Karpas-422 (cell line): ENCODE results near the gene MYLK. TPM values are rescaled to one million over a fixed set of nuclear protein-coding genes. Genes with fewer than 3 reads are reported as not detected.

Experiments used
- DNase-seq: peaks from one replicate; pipeline ENCODE4 v3.0.0-alpha.2; 2015
- H2AFZ ChIP-seq: fragments of 200-600 bp; sonication (generic); 2 replicates; pipeline ENCODE4 v1.6.1; 2014; ENCODE audit warnings: antibody characterized with exemption, low read length, mixed read lengths
- H3K27ac ChIP-seq: fragments of 200-600 bp; sonication (generic); 2 replicates; pipeline ENCODE4 v1.5.1; 2014; ENCODE audit warnings: mild to moderate bottlenecking, low read length, moderate library complexity
- H3K27me3 ChIP-seq: fragments of 200-600 bp; sonication (generic); 2 replicates; pipeline ENCODE4 v1.6.1; 2014; ENCODE audit warnings: low read length, mixed read lengths
- H3K36me3 ChIP-seq: fragments of 200-600 bp; sonication (generic); 2 replicates; pipeline ENCODE4 v1.6.1; 2014; ENCODE audit warnings: low read length, mixed read lengths; ENCODE audit not compliant: insufficient read depth
- H3K4me1 ChIP-seq: fragments of 200-600 bp; sonication (generic); 2 replicates; pipeline ENCODE4 v1.6.1; 2014; ENCODE audit warnings: mild to moderate bottlenecking, low read length, mixed read lengths
- H3K4me2 ChIP-seq: fragments of 200-600 bp; sonication (generic); 2 replicates; pipeline ENCODE4 v1.6.1; 2014; ENCODE audit warnings: low read length, low read depth, mild to moderate bottlenecking; ENCODE audit not compliant: poor library complexity, severe bottlenecking
- H3K4me3 ChIP-seq: fragments of 200-600 bp; sonication (generic); 2 replicates; pipeline ENCODE4 v1.5.1; 2014; ENCODE audit warnings: mild to moderate bottlenecking, antibody characterized with exemption, low read length, mixed read lengths
- H3K79me2 ChIP-seq: fragments of 200-600 bp; sonication (generic); 2 replicates; pipeline ENCODE4 v1.6.1; 2014; ENCODE audit warnings: mild to moderate bottlenecking, low read length, mixed read lengths
- H3K9ac ChIP-seq: fragments of 200-600 bp; sonication (generic); 2 replicates; pipeline ENCODE4 v1.6.0; 2014; ENCODE audit warnings: low read length
- H3K9me2 ChIP-seq: fragments of 200-600 bp; sonication (generic), shearing (Covaris generic); replicated peaks from 2 replicates; pipeline ENCODE4 v1.6.0; 2014; ENCODE audit warnings: mild to moderate bottlenecking, low read length, moderate library complexity; ENCODE audit not compliant: insufficient read depth
- H3K9me3 ChIP-seq: fragments of 300-700, 200-600 bp; sonication (generic); 2 replicates; pipeline ENCODE4 v1.6.1; 2014; ENCODE audit warnings: low read length, mixed read lengths
- H4K20me1 ChIP-seq: fragments of 200-600 bp; sonication (generic); 2 replicates; pipeline ENCODE4 v1.6.1; 2014; ENCODE audit warnings: mild to moderate bottlenecking, antibody characterized with exemption, low read length, low read depth; ENCODE audit not compliant: insufficient read depth
- total RNA-seq: library from RNA; depleted of rRNA; stranded (reverse); fragments of >200 nt; shearing (Covaris generic); gene quantifications from 2 replicates; pipeline ENCODE4 v1.2.3, GENCODE V29; 2014; ENCODE audit warnings: low replicate concordance

Gene MYLK
- total RNA-seq, 1 experiment from 2014 or later, result 0.63 TPM

- Histone ChIP-seq H3K27me3 (no peaks in the 10 kb centered on the region), H3K9me2 (no peaks in the 10 kb centered on the region), H4K20me1 (no peaks in the 10 kb centered on the region), H3K36me3 (no peaks in the 10 kb centered on the region), H2AFZ (no peak overlapping the region), H3K9me3 (no peaks in the 10 kb centered on the region), H3K9ac (no peak overlapping the region), H3K4me3 (no peak overlapping the region), H3K79me2 (no peaks in the 10 kb centered on the region), H3K4me2 (no peak overlapping the region), H3K27ac (no peak overlapping the region), H3K4me1 (no peaks in the 10 kb centered on the region)
- DNase-seq, result no peak
Measured at GRCh38 chr3:123802007-123802625, 82.0 kb downstream of the MYLK start.

DNA sequence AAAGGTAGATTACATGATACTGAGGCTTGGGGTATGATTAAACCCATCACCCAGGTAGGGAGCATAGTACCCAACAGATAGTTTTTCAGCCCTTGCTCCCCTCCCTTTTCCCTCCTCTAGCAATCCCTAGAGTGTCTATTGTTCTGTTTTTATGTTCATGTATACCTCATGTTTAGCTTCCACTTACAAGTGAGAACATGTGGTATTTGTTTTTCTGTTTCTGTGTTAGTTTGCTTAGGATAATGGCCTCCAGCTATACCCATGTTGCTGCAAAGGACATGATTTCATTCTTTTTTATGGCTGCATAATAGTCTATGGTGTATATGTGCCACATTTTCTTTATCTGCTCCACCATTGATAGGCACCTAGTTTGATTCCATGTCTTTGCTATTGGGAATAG is 82.7 kb downstream of the MYLK start:
- Histone ChIP-seq H4K20me1 (no peaks in the 10 kb centered on the region), H3K27me3 (no peaks in the 10 kb centered on the region), H3K4me3 (no peak overlapping the region), H2AFZ (no peak overlapping the region), H3K9me2 (no peaks in the 10 kb centered on the region), H3K27ac (no peak overlapping the region), H3K36me3 (no peaks in the 10 kb centered on the region), H3K79me2 (no peaks in the 10 kb centered on the region), H3K9ac (no peak overlapping the region), H3K9me3 (no peaks in the 10 kb centered on the region), H3K4me1 (no peaks in the 10 kb centered on the region), H3K4me2 (no peak overlapping the region)
- no peak for DNase-seq

DNA sequence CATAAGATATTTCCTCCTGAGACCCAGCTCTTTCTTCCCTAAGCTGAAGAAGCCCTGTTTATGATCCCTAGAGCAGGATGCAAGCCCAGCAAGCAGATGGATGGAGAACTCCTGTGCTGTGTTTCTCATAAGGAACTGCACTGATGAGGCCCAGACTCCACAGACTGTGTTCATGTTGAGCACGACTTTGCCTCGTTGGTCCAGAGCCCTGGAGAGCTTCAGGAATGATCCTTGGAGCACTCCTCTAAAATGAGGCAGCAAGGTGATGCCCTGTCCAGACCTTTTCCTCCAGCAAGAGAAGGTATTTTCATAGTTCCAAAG is 83.8 kb downstream of the MYLK start:
- no peak for DNase-seq
- Histone ChIP-seq H3K27me3 (no peaks in the 10 kb centered on the region), H3K36me3 (no peaks in the 10 kb centered on the region), H3K4me2 (no peak overlapping the region), H3K9me2 (no peaks in the 10 kb centered on the region), H3K4me3 (no peak overlapping the region), H3K79me2 (no peaks in the 10 kb centered on the region), H2AFZ (no peak overlapping the region), H4K20me1 (no peaks in the 10 kb centered on the region), H3K4me1 (no peaks in the 10 kb centered on the region), H3K9me3 (no peaks in the 10 kb centered on the region), H3K27ac (no peak overlapping the region), H3K9ac (no peak overlapping the region)

- Histone ChIP-seq H3K79me2 (no peaks in the 10 kb centered on the region), H2AFZ (no peak overlapping the region), H3K9ac (no peak overlapping the region), H3K9me2 (no peaks in the 10 kb centered on the region), H4K20me1 (no peaks in the 10 kb centered on the region), H3K9me3 (no peaks in the 10 kb centered on the region), H3K27me3 (no peaks in the 10 kb centered on the region), H3K4me1 (no peaks in the 10 kb centered on the region), H3K4me3 (no peak overlapping the region), H3K27ac (no peak overlapping the region), H3K4me2 (no peak overlapping the region), H3K36me3 (no peaks in the 10 kb centered on the region)
- no peak for DNase-seq
Measured at GRCh38 chr3:123799544-123800361, 84.4 kb downstream of the MYLK start.

DNA sequence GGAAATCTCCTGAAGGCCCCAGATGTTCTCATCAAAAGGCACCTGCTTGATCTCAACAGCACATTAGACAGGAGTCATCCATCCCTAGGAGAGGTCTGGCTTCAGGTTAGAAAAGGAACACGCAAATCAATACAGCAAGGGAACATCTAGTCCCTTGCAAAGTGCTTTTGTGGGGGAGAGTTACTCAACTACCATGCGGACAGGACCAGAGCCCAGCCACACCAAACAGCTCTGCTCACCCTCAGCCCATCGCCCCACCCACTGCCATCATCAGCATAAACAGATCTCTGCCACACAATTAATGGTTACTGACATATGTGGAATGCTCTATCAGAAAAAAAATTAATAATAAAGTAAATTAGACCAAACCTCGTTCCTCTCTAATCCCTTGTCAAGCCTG is 85.6 kb downstream of the MYLK start:
- no peaks in the 10 kb centered on the region for H3K9me3 ChIP-seq
- H3K9me2 ChIP-seq, result no peaks in the 10 kb centered on the region
- no peak overlapping the region for H3K4me2 ChIP-seq
- H3K4me1 ChIP-seq, result no peaks in the 10 kb centered on the region
- H4K20me1 ChIP-seq, result no peaks in the 10 kb centered on the region
- H3K79me2 ChIP-seq, result no peaks in the 10 kb centered on the region
- H2AFZ ChIP-seq, result no peak overlapping the region
- DNase-seq, result no peak
- no peaks in the 10 kb centered on the region for H3K27me3 ChIP-seq
- H3K9ac ChIP-seq, result no peak overlapping the region
- H3K36me3 ChIP-seq, result no peaks in the 10 kb centered on the region
- H3K4me3 ChIP-seq, result no peak overlapping the region
- no peak overlapping the region for H3K27ac ChIP-seq

DNA sequence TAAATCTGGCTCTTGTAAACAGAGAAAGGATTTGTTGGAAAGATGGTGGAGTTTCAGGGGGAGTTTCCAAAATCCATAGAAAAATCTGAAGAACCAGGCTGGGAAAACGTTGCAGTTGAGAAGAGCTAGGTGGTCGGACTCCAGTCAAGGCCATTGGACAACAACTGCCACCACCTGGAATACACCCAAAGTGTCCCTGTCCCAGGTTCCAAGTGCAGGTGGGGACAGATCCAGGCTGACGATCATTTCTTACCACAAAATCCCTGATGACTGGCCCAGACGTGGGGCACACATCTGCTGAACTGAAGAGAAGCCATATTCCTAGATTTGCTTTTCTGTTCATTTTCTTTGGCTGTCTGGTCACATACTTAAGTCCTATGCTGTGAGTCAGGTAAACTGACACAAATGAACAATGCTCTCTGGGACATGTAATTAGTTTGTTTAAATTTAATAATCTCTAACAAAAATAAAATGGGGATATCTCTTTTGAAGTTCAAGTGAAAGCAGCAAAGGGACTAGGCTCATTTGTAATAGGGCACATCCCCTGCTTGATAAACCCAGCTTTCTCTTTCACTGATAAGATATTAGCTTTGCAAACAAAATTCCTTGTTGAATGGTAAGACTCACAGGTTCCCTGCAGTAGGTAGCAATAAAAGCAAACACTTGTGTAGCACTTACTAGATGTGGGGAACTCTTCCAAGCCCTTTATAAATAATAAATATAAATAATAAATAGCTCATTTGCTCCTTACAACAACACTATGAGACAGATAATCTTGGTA is 88.5 kb downstream of the MYLK start:
- Histone ChIP-seq H3K79me2 (no peaks in the 10 kb centered on the region), H3K27ac (no peak overlapping the region), H3K9me2 (no peaks in the 10 kb centered on the region), H3K36me3 (no peaks in the 10 kb centered on the region), H3K4me3 (no peak overlapping the region), H3K4me1 (no peaks in the 10 kb centered on the region), H3K27me3 (no peaks in the 10 kb centered on the region), H3K9ac (no peak overlapping the region), H2AFZ (no peak overlapping the region), H3K4me2 (no peak overlapping the region), H3K9me3 (no peaks in the 10 kb centered on the region), H4K20me1 (no peaks in the 10 kb centered on the region)
- DNase-seq, result no peak

DNA sequence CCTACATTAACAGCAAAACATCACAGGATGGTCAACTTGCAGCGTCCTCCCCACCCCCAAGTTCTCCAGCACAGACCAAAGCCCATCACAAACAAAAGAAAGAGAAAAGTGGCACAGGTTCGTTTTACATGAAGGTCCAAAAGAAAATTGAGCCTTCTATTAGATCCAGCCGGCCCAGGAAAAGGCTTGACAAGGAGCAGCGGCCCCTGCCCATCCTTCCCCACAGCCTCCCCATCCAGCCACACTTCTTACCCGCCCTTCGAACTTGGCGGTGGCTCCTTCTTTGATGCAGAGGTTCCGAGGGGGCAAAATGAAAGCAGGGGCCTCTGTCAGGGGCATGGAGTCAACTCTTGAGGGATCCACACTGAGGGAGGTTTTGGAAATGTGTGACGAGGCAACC is 90.7 kb downstream of the MYLK start:
- no peak overlapping the region for H2AFZ ChIP-seq
- no peaks in the 10 kb centered on the region for H3K27me3 ChIP-seq
- H3K4me1 ChIP-seq, result no peaks in the 10 kb centered on the region
- DNase-seq, result no peak
- no peaks in the 10 kb centered on the region for H3K9me3 ChIP-seq
- no peak overlapping the region for H3K4me2 ChIP-seq
- H3K36me3 ChIP-seq, result no peaks in the 10 kb centered on the region
- H3K79me2 ChIP-seq, result no peaks in the 10 kb centered on the region
- H3K27ac ChIP-seq, result no peak overlapping the region
- no peak overlapping the region for H3K9ac ChIP-seq
- H4K20me1 ChIP-seq, result no peaks in the 10 kb centered on the region
- no peaks in the 10 kb centered on the region for H3K9me2 ChIP-seq
- no peak overlapping the region for H3K4me3 ChIP-seq

DNA sequence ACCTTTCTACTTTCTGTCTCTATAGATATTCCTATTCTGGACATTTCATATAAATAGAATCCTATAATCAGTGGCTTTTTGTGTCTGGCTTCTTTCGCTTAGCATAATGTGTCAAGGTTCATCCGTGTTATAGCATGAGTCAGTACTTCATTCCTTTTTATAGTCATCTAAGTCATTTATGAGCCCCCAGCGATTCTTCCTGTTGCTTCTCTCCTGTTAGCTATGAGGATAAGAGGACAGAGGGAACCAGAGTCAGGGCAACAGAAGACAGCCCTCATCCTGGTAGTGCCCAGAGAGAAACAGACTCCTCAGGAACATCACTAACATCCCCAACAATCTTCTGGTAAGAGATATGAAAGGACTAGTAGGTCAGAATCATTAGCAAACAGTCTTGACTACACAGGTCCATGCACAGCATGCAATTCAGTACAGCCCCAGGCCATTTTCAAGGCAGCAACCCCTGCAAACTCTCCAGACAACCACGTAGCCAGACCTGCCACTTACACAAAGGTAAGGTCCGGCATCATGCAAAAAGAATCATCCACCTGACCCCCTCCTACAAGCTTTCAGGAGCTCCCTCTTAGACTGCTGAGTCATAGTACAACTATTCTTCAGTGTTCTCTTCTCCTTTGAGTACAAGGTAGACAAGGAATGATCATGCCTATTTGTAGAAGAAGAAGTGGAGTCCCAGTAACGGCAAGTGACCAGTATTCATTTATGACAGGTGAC is 91.5 kb downstream of the MYLK start:
- no peak overlapping the region for H3K4me2 ChIP-seq
- H4K20me1 ChIP-seq, result no peaks in the 10 kb centered on the region
- no peaks in the 10 kb centered on the region for H3K36me3 ChIP-seq
- no peak overlapping the region for H3K9ac ChIP-seq
- no peaks in the 10 kb centered on the region for H3K9me3 ChIP-seq
- no peaks in the 10 kb centered on the region for H3K27me3 ChIP-seq
- no peak overlapping the region for H2AFZ ChIP-seq
- H3K4me3 ChIP-seq, result no peak overlapping the region
- H3K79me2 ChIP-seq, result no peaks in the 10 kb centered on the region
- H3K4me1 ChIP-seq, result no peaks in the 10 kb centered on the region
- no peak overlapping the region for H3K27ac ChIP-seq
- DNase-seq, result no peak
- no peaks in the 10 kb centered on the region for H3K9me2 ChIP-seq
